ENCODE results near the gene RAX.

Gene RAX

GRCh38 chr18:59231877-59232276, 41.4 kb downstream of the RAX start:
- no peaks in the 10 kb centered on the region for H3K79me2 ChIP-seq (ENCODE audit: low read length)
- no peak overlapping the region for H3K4me2 ChIP-seq (ENCODE audit: low read length)
- no peak for TF ChIP-seq CTCF (IDR thresholded peaks at IDR 0.05; ENCODE audit: low read depth, low read length)
- no peak for TF ChIP-seq EZH2phosphoT487 (IDR thresholded peaks at IDR 0.05; ENCODE audit: low read depth)
- no peak overlapping the region for H2AFZ ChIP-seq (ENCODE audit: low read depth, low read length)
- H3K9me3 ChIP-seq (ENCODE audit: insufficient read depth, low read length), result no peaks in the 10 kb centered on the region
- peaks cover 50% of the 10 kb centered on the region for H3K27me3 ChIP-seq (ENCODE audit: low read depth, low read length)
- no peaks in the 10 kb centered on the region for H4K20me1 ChIP-seq (ENCODE audit: insufficient read depth, low read length)
- no peak overlapping the region for H3K4me3 ChIP-seq (ENCODE audit: low read length)
- no peaks in the 10 kb centered on the region for H3K36me3 ChIP-seq (replicated peaks; ENCODE audit: low read depth, low read length)
- H3K27ac ChIP-seq (ENCODE audit: low read length), result no peak overlapping the region
- no peak overlapping the region for H3K9ac ChIP-seq (ENCODE audit: low read length)
- peaks cover 11% of the 10 kb centered on the region for H3K4me1 ChIP-seq (ENCODE audit: low read length)

GRCh38 chr18:59231114-59231513, 42.1 kb downstream of the RAX start:
- Histone ChIP-seq H3K79me2 (ENCODE audit: low read length) (no peaks in the 10 kb centered on the region), H3K9ac (ENCODE audit: low read length) (no peak overlapping the region), H3K27me3 (ENCODE audit: low read depth, low read length) (peaks cover 50% of the 10 kb centered on the region), H3K4me1 (ENCODE audit: low read length) (peaks cover 11% of the 10 kb centered on the region), H3K4me3 (ENCODE audit: low read length) (no peak overlapping the region), H3K36me3 (replicated peaks; ENCODE audit: low read depth, low read length) (no peaks in the 10 kb centered on the region), H3K4me2 (ENCODE audit: low read length) (no peak overlapping the region), H4K20me1 (ENCODE audit: insufficient read depth, low read length) (no peaks in the 10 kb centered on the region), H2AFZ (ENCODE audit: low read depth, low read length) (no peak overlapping the region), H3K9me3 (ENCODE audit: insufficient read depth, low read length) (no peaks in the 10 kb centered on the region), H3K27ac (ENCODE audit: low read length) (no peak overlapping the region)
- TF ChIP-seq EZH2phosphoT487 (IDR thresholded peaks at IDR 0.05; ENCODE audit: low read depth) (no peak), CTCF (IDR thresholded peaks at IDR 0.05; ENCODE audit: low read depth, low read length) (no peak)

- no peak overlapping the region for H3K27ac ChIP-seq (ENCODE audit: low read length)
- no peaks in the 10 kb centered on the region for H4K20me1 ChIP-seq (ENCODE audit: insufficient read depth, low read length)
- H3K4me3 ChIP-seq (ENCODE audit: low read length), result no peak overlapping the region
- TF ChIP-seq CTCF (IDR thresholded peaks at IDR 0.05; ENCODE audit: low read depth, low read length) (no peak), EZH2phosphoT487 (IDR thresholded peaks at IDR 0.05; ENCODE audit: low read depth) (no peak)
- no peaks in the 10 kb centered on the region for H3K36me3 ChIP-seq (replicated peaks; ENCODE audit: low read depth, low read length)
- peaks cover 52% of the 10 kb centered on the region for H3K27me3 ChIP-seq (ENCODE audit: low read depth, low read length)
- no peak overlapping the region for H2AFZ ChIP-seq (ENCODE audit: low read depth, low read length)
- H3K9ac ChIP-seq (ENCODE audit: low read length), result no peak overlapping the region
- H3K9me3 ChIP-seq (ENCODE audit: insufficient read depth, low read length), result no peaks in the 10 kb centered on the region
- H3K79me2 ChIP-seq (ENCODE audit: low read length), result no peaks in the 10 kb centered on the region
- H3K4me1 ChIP-seq (ENCODE audit: low read length), result peaks cover 14% of the 10 kb centered on the region
- no peak overlapping the region for H3K4me2 ChIP-seq (ENCODE audit: low read length)
Measured at GRCh38 chr18:59229701-59230443, 43.4 kb downstream of the RAX start.

- Histone ChIP-seq H3K4me2 (ENCODE audit: low read length) (no peak overlapping the region), H3K4me3 (ENCODE audit: low read length) (no peak overlapping the region), H3K27me3 (ENCODE audit: low read depth, low read length) (peaks cover 59% of the 10 kb centered on the region), H3K9ac (ENCODE audit: low read length) (no peak overlapping the region), H4K20me1 (ENCODE audit: insufficient read depth, low read length) (no peaks in the 10 kb centered on the region), H3K36me3 (replicated peaks; ENCODE audit: low read depth, low read length) (no peaks in the 10 kb centered on the region), H3K9me3 (ENCODE audit: insufficient read depth, low read length) (no peaks in the 10 kb centered on the region), H2AFZ (ENCODE audit: low read depth, low read length) (no peak overlapping the region), H3K79me2 (ENCODE audit: low read length) (no peaks in the 10 kb centered on the region), H3K27ac (ENCODE audit: low read length) (no peak overlapping the region), H3K4me1 (ENCODE audit: low read length) (peaks cover 14% of the 10 kb centered on the region)
- TF ChIP-seq CTCF (IDR thresholded peaks at IDR 0.05; ENCODE audit: low read depth, low read length) (no peak), EZH2phosphoT487 (IDR thresholded peaks at IDR 0.05; ENCODE audit: low read depth) (no peak)
Measured at GRCh38 chr18:59229191-59229590, 44.1 kb downstream of the RAX start.
